ENCODE measurements around the gene CACHD1. TPM values are rescaled to one million over a fixed set of nuclear protein-coding genes. Genes with fewer than 3 reads are reported as not detected.
"Not testable (repeated sequence)": the region's sequence is repeated elsewhere in the genome, so short reads cannot be mapped to it uniquely, and the experiment has no call there.

The CACHD1 gene
- total RNA-seq, 2 experiments from 2014 or later = 0.05 TPM; not detected in 1

DNA sequence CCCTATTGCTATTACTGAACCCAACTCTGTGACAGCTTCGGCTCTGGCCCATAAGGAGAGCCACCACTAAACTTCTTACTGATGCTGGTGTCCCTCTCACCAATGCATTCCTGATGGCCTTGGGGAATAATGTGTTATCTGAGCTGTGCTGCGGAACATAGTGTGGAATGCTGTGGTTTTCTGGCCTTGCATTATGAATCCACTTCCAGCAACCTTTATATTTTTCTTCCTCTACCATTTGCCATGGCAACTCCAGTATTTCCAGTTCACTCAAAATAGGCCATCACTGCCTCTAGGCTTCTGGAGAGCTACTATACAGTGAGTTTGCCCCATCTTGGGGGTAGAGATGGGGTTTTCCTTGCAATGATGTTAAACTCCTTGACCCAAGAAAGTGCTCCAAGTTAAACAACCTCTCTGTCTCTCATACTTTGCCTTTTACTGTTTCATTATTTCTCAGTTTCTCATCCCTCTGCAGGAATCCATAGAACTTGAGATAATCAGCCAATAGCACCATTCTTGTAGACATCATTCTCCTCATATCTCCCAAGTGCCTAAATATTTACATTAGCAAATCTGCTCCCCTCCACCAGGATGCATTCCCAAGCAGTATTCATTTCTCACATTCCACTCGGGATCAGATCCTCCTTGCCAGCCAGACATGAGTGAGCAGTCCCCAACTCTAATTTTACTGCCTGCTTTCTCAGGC is 263.8 kb downstream of the CACHD1 start:
- Mint-ChIP-seq H3K27me3 (peaks cover 2% of the 10 kb centered on the region), H3K36me3 (ENCODE audit: low read depth) (no peaks in the 10 kb centered on the region), H3K9me3 (no peaks in the 10 kb centered on the region), H3K4me1 (no peaks in the 10 kb centered on the region), H3K4me3 (no peak overlapping the region), H3K27ac (no peak overlapping the region)
- POLR2A ChIA-PET = no interaction called here
- CTCF ChIA-PET = no interaction called here
- no peak for DNase-seq

DNA sequence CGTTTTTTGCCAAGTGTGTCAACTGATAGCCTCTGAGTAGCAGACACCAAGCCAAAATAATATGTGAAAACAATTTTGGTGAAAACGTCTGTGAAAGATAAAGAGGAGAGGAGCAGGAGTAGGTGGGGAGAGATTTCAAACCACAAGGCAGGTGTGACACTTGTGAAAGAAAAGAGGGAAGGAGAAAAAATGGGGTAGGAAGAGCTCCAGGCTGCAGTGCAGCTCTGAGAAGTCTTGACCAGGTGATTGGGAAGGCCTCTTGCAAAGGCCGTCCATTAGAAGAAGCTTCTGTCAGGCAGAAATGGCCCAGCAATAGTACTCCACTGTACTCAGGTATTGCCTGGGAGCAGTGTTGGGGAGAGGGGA is 264.3 kb downstream of the CACHD1 start:
- POLR2A ChIA-PET = no interaction called here
- no peak overlapping the region for H3K4me3 Mint-ChIP-seq
- no peak overlapping the region for H3K27ac Mint-ChIP-seq

DNA sequence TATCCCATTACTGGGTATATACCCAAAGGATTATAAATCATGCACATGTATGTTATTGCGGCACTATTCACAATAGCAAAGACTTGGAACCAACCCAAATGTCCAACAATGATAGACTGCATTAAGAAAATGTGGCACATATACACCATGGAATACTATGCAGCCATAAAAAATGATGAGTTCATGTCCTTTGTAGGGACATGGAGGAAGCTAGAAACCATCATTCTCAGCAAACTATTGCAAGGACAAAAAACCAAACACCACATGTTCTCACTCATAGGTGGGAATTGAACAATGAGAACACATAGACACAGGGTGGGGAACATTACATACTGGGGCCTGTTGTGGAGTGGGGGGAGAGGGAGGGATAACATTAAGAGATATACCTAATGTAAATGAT is 270.8 kb downstream of the CACHD1 start:
- DNase-seq; CTCF ChIA-PET; H3K27ac Mint-ChIP-seq; H3K9me3 Mint-ChIP-seq; POLR2A ChIA-PET; H3K36me3 Mint-ChIP-seq (ENCODE audit: low read depth); H3K4me3 Mint-ChIP-seq: not testable (repeated sequence)
- peaks cover 14% of the 10 kb centered on the region for H3K4me1 Mint-ChIP-seq
- peaks cover 12% of the 10 kb centered on the region for H3K27me3 Mint-ChIP-seq

More for the DNA sequence above, 264.3 kb downstream of the CACHD1 start:
- DNase-seq = no peak
- Mint-ChIP-seq H3K4me1 (no peaks in the 10 kb centered on the region), H3K9me3 (no peaks in the 10 kb centered on the region), H3K27me3 (peaks cover 2% of the 10 kb centered on the region), H3K36me3 (ENCODE audit: low read depth) (no peaks in the 10 kb centered on the region)
- CTCF ChIA-PET = no interaction called here

Data from activated CD4-positive, alpha-beta memory T cell treated with anti-CD3 and anti-CD28 coated beads, Interleukin-2, amount 10 ng/mL, durations not matched to agents 7 days and 5 days (primary cell).